Peyer's patch (tissue), 4 donors: ENCODE results near the gene FOXF2.

ENCODE experiments used
- POLR2A ChIP-seq, 2 donors: fragments of 450-650 bp; IDR thresholded peaks; one replicate each; pipeline ENCODE4 v1.5.1; 2017; ENCODE audit warnings: antibody characterized with exemption in 2 of 2, mild to moderate bottlenecking in 2 of 2, moderate library complexity in 2 of 2
- TF ChIP-seq, protein P1 (sequence below), 6 experiments: fragments of 450-650 bp in 4 of 6; fragments of 200-600 bp in 2 of 6; sonication (generic) in 1 of 6; IDR thresholded peaks; one replicate each; pipeline ENCODE4 v1.5.1; 2017 to 2019; ENCODE audit warnings: antibody characterized with exemption in 6 of 6, mild to moderate bottlenecking in 3 of 6, moderate library complexity in 1 of 6

DNA sequence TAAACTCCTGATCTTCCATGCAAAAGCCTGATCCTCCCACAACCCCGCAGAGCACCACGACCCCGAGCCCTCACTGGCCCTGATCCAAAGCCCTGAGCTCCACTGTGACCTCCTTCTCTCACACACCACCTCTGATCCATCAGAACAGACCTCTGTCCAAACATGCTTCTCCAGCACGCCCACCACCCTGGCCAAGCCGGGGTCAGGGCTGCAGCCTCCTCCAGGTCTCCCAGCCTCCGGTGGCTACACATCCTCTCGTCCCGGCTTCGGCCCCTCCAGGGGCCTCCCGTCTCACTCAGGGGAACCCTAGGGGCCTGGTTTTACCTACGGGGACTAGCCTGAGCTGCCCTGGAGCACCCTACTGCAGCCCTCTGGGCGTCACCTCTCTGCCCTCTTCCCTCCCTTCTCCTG lies 49.1 kb downstream of the FOXF2 start:
- TF ChIP-seq, protein P1, sequence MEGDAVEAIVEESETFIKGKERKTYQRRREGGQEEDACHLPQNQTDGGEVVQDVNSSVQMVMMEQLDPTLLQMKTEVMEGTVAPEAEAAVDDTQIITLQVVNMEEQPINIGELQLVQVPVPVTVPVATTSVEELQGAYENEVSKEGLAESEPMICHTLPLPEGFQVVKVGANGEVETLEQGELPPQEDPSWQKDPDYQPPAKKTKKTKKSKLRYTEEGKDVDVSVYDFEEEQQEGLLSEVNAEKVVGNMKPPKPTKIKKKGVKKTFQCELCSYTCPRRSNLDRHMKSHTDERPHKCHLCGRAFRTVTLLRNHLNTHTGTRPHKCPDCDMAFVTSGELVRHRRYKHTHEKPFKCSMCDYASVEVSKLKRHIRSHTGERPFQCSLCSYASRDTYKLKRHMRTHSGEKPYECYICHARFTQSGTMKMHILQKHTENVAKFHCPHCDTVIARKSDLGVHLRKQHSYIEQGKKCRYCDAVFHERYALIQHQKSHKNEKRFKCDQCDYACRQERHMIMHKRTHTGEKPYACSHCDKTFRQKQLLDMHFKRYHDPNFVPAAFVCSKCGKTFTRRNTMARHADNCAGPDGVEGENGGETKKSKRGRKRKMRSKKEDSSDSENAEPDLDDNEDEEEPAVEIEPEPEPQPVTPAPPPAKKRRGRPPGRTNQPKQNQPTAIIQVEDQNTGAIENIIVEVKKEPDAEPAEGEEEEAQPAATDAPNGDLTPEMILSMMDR (IDR thresholded peaks at IDR 0.05) = no peak
- TF ChIP-seq POLR2A (IDR thresholded peaks at IDR 0.05) = no peak
